Endometrial microvascular endothelial cells (primary cell): Measurements from ENCODE around the gene R3HDM2. TPM values are rescaled to one million over a fixed set of nuclear protein-coding genes. Genes with fewer than 3 reads are reported as not detected.
"Not testable (repeated sequence)": the region's sequence is repeated elsewhere in the genome, so short reads cannot be mapped to it uniquely, and the experiment has no call there.

Source experiments
- in situ Hi-C: cut with HindIII; loops from 2 replicates; pipeline ENCODE4 v1.10.0; 2017; ENCODE audit warnings: low sequenced_read_pairs, low pct_unique_long_range_greater_than_20kb; ENCODE audit errors: inconsistent ontology term
- total RNA-seq: library from RNA; depleted of rRNA; stranded (reverse); fragments of >200 nt; gene quantifications from one replicate; pipeline ENCODE4 v1.2.3, GENCODE V29; 2015; ENCODE audit errors: inconsistent ontology term

The R3HDM2 gene
- total RNA-seq, 1 donor from 2014 or later, result 16.8 TPM

DNA sequence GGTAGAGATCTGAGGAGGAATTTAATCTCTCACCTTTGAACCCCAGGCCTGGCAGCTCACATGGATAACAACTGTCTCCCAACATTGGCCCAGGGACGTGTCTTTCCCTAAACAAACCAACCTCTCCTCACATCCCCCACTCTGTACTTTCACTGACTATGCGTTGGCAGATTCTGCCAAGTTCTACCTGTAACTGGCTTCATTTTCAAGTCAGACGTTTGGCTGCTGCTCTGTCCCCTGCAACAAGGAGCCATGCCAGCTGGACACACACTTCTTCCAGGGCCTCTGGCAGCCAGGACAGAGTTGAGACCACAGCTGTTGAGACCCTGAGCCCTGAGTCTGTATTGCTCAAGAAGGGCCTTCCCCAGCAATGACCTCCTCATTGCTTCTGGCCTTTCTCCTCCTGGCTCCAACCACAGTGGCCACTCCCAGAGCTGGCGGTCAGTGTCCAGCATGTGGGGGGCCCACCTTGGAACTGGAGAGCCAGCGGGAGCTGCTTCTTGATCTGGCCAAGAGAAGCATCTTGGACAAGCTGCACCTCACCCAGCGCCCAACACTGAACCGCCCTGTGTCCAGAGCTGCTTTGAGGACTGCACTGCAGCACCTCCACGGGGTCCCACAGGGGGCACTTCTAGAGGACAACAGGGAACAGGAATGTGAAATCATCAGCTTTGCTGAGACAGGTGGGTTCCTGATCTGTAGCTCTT is 3.8 kb upstream of the R3HDM2 start, which contains the start of gene INHBC:
TSS of gene INHBC (plus strand) at position 268 of the 707 bp plus-strand sequence. CDS start at position 371, 103 bp downstream.
- in situ Hi-C loops, result no loop called here

DNA sequence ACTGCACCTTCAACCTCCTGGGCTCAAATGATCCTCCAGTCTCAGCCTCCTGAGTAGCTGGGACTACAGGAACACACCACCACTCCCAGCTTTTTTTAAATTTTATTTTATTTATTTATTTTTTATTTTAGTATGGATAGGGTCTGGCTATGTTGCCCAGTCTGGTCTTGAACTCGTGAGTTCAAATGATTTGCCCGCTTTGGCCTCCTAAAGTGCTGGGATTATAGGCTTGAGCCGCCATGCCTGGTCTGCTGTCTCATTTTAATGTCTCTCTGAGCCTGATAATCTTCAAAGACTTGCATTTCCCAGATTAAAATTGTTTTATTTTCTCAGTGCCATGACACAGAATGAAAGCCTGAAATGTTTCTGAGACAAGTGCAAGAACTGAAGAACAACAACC is 2.5 kb upstream of the R3HDM2 start:
- in situ Hi-C loops, result no loop called here

DNA sequence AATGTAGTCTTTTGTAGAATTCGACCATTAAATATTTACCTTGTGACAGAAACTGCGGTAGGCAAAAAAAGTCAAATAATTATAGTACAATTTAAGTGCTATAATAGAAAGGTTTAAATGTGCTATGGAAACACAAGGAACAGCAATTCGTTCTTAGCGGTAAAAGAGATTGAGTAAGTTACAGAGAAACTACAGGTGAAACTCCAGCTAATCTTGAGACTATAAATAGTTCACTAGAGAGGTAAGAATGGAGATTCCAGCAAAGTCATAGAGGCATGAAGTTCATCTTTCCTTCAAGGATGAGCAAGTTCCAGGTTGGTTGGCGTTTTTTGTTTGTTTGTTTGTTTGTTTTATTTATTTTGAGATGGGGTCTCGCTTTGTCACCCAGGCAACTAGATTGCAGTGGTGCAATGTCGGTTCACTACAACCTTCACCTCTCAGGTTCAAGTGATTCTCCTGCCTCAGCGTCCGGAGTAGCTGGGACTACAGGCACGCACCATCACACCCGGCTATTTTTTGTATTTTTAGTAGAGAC is 878 bp upstream of the R3HDM2 start:
- in situ Hi-C loops, result no loop called here

DNA sequence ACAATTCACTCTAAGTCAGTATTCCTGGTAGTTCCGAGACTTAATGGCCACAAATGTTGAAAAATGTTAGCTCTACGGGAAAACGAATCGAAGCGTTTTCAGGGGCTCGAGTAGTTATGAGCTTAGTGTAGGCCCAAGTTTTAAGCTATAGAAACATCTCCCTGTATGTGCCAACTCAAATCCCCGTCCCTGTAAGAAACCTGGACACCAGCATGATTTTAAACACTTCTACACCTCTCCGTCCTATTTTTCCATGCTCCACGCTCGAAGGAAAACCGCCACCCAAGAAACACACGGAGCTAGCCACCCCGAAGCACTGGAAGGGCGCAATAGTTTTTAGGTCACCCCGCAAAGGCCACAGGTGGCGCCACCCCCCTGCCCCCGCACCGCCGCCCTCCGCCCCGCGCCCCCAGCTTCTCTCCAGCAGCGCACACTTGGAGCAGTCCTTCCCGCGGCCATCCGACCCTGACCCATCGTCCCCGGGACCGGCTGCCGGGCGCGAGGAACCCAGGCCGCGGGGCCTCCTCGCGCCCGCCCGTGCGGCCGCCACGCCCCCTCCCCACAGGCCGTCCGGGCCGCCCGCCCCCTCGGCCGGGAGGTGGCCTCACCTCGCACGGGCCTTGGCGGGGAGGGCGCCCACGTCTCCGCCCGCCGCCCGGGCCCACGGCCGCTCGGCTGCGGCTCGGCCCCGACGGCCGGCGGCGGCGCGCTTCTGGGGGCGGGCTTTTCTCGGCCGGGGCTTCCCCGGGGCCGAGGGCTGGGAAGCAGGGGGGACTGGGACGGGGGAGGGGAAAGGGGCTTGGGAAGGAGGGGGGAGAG is 522 bp downstream of the R3HDM2 start:
- in situ Hi-C loops, result no loop called here

DNA sequence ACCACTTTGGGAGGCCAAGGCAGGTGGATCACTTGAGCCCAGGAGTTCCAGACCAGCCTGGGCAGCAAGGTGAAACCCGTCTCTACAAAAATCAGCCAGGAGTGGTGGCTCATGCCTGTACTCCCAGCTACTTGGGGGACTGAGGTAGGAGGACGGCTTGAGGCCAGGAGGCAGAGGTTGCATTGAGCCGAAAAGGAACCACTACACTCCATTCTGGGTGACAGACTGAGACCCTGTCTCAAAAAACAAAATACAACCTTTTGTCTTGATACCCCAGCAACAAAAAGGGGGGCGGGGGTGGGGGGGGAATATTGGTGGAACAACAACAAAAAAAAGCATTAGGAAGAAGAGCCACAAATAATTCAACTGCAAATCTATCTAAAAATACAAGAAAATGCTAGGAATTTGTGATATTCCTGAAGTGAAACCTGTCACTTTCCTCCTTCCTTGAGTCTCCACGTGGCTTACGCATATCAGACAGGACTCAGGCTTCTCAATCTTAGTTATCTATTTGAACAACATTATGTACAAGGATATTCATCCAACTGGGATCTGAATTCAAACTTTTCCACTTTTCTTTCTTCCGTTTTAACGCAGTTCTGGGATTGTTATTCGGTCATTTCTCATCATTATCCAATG is 1.3 kb downstream of the R3HDM2 start:
- in situ Hi-C loops, result no loop called here

DNA sequence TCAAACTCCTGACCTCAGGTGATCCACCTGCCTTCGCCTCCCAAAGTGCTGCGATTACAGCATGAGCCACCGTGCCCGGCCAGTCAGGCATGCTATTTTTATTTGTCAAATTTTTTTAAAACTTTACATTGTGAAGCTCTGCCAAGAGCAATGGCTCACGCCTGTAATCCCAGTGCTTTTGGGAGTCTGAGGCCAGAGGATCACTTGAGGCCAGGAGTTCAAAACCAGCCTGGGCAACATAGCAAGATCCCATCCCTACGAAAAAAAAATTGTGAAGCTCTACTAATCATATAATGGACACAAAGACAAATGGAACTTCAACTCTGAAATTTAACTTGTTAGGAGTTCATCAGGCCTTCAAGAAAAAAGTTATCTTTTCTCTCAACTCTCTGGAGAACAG is 1.9 kb downstream of the R3HDM2 start:
- in situ Hi-C loops, result no loop called here

DNA sequence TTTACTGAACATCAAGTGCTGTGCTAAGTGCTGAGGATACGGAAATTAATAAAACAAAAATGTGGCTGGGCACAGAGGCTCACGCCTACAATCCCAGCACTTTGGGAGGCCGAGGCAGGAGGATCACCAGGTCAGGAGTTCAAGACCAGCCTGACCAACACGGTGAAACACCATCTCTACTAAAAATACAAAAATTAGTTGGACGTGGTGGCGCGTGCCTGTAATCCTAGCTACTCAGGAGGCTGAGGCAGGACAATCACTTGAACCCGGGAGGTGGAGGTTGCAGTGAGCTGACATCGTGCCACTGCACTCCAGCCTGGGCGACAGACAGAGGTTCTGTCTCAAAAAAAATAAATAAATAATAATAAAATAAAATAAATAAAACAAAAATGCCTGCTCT is 3.9 kb downstream of the R3HDM2 start:
- in situ Hi-C loops, result not testable (repeated sequence)

DNA sequence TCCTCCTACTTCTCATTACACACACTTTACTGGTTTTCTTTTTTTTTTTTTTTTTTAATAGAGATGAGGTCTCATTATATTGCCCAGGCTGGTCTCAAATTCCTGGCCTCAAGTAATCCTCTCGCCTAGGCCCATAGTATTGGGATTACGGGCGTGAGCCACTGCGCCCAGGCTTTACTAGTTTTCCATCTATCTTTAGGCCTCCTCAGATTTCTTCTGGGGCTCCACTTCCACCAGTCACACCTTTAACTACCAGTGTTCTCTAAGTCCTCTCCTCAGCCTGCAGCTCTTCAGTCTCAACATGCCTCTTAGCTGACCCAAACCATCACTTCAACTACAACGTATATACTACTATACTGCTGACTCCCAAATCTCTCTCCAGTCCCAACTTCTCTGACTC is 10.4 kb downstream of the R3HDM2 start:
- in situ Hi-C loops, result no loop called here

DNA sequence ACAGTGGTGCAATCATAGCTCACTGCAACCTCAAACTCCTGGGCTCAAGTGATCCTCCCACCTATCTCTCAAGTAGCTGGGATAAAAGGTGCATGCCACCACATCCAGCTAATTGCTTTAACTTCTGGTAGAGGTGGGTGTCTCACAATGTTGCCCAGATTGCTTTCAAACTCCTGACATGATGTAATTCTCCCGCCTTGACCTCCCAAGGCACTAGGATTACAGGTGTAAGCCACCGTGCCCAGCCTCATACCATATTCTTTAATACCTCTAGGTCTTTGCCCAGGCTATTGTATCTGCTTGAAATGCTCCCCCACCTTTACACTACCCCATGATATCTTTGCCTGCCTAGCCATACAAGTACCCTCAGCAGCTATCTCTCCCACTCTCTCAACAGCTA is 11.3 kb downstream of the R3HDM2 start:
- in situ Hi-C loops, result no loop called here

DNA sequence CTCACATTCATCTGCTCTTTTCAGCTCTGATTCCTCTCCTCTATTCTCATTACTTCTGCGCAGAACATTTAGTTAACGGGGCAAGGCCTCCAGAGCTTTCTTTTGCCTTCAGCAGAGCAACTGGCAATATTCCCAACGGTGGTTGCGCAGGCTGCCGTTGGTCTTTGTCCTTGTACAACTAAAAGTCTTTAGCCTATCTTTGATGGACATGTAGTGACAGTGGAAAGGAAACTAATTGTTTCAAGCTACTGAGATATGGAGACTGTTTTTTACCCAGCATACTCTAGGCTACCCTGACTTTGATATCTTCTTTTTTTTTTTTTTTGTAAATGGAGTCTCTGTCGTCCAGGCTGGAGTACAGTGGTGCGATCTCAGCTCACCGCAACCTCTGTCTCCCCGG is 12.6 kb downstream of the R3HDM2 start:
- in situ Hi-C loops, result no loop called here

DNA sequence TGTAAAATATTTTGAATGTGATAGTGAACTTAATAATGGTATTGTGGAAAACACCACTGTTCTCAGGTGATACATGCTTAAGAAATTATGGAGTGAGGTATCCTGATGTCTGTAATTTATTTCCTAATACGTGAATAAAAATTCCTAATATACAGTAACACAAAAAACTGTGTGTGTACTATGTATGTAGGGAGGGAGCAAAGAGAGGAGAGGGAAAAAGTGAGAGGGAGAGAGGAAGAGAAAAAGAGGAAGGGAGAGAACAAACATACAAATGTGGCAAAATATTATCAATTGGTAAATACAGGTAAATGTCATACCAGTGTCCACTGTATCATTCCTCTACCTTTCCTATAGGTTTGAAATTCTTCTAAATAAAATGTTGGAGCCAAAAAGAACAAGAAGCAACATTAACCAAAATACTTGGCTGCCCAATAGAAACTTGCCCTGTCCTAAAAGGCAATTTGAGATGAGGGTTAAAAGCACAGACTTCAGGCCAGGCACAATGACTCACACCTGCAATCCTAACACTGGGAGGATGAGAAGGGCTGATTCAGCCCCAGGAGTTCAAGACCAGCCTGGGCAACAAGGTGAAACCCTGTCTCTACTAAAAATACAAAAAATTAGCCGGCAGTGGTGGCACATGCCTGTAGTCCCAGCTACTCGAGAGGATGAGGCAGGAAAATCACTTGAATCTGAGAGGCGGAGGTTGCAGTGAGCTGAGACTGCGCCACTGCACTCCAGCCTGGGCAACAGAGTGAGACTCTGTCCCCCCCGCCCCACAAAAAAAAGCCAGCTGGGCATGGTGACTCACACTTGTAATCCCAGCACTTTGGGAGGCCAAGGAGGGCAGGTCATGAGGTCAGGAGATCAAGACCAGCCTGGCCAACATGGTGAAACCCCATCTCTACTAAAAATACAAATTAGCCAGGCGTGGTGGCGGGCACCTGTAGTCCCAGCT is 14.5 kb downstream of the R3HDM2 start:
- in situ Hi-C loops, result no loop called here

DNA sequence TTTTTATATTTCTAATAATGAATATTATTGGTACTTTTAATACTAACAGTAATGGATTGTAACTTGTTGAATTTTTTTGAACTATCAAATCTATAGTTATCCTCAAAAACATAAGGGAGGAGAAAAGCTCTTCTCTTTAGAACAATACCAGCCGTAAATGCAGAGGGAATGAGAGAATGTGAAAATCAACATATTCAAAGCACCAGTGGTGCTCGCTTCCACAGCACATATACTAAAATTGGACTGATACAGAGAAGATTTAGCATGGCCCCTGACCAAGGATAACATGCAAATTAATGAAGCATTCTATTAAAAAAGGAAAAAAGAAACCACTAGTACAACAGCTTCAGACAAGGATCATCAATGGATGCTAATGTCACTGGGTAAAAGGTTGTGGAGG is 15.8 kb downstream of the R3HDM2 start:
- in situ Hi-C loops, result no loop called here

DNA sequence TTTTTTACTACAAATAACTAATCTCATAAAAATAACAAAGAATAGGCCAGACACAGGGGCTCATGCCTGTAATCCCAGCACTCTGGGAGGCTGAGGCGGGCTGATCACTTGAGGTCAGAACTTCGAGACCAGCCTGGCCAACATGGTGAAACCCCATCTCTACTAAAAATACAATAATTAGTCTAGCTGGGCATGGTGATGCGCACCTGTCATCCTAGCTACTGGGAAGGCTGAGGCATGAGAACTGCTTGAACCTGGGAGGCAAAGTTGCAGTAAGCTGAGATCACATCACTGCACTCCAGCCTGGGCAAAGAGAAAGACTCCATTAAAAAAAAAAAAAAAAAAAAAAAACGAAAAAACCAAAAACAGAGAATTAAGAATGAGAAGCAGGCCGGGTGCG is 16.7 kb downstream of the R3HDM2 start:
- in situ Hi-C loops, result not testable (repeated sequence)

DNA sequence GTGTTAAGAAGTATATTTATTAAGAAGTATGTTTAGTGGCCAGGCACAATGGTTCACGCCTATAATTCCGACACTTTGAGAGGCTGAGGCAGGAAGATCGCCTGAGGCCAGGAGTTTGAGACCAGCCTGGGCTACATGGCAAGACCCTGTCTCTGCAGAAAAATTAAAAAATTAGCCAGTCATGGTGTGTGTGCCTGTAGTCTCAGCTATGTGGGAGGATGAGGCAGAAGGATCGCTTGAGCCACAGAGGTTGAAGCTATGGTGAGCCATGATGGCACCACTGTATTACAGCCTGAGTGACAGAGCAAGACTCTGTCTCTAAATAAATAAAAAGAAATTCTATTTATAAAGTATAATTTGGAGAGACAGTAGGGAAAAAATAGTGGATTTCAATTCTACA is 20.3 kb downstream of the R3HDM2 start:
- in situ Hi-C loops, result no loop called here

DNA sequence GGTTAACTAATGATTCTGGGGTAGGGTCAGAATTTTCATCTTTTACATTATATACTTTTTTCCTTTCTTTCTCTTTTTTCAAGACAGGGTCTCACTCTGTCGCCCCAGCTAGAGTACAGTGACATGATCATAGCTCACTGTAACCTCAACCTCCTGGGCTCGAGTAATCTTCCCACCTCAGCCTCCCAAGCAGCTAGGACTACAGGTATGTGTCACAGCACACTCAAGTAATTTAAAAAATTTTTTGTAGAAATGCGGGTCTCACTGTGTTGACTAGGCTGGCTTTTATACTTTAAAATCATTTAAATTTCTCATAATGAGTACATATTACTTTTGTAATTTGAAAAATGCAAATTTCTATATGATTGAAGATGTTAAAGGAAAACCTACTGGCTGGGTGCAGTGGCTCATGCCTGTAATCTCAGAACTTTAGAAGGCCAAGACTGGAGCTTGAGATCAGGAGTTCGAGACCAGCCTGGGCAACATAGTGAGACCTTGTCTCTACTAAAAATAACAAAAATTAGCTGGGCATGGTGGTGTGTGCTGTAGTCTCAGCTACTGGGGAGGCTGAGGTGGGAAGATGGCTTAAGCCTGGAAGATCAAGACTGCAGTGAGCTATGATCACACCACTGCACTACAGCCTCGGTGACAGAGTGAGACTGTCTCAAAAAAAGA is 25.7 kb downstream of the R3HDM2 start:
- in situ Hi-C loops, result no loop called here

DNA sequence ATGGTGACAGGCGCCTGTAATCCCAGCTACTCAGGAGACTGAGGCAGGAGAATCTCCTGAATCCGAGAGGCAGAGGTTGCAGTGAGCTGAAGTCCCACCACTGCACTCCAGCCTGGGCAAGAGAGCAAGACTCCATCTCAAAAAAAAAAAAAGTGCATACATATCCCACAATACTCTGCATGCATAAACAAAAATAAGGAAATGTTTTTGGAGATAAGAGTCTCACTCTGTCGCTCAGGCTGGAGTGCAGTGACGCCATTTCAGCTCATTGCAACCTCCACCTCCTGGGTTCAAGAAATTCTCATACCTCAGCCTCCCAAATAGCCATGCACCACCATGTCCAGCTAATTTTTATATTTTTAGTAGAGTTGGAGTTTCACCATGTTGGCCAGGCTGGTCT is 28.7 kb downstream of the R3HDM2 start:
- in situ Hi-C loops, result not testable (repeated sequence)

DNA sequence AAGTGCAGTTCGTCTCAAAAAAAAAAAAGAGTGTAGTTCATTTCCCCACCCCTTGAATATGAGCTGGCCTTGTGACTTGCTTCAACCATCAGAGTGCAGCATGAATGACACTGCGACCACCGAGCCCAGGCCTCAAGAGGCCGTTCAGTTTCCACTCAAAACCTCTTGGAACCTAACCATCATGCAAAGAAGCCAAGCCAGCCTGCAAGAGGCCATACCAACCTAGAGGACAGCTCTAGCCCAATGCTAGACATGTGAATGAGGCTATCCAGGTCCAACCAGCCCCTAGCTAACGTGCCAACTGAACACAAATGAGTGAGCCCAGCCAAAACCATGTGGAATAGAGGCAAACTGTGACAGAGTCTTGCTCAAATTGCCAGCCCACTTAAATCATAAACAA is 29.7 kb downstream of the R3HDM2 start:
- in situ Hi-C loops, result no loop called here
